NCI-H345 (cell line): ENCODE results near the gene SPACDR.

Experiments used
- DNase-seq: peaks from one replicate; lab custom pipeline; 2025; lab: John Stamatoyannopoulos, UW

Gene SPACDR

GRCh38 chr7:100411101-100411500 lies 53.0 kb downstream of the SPACDR start:
- DNase-seq = no peak

GRCh38 chr7:100407285-100408180 lies 56.5 kb downstream of the SPACDR start:
- DNase-seq = peak; percentile 59

DNA sequence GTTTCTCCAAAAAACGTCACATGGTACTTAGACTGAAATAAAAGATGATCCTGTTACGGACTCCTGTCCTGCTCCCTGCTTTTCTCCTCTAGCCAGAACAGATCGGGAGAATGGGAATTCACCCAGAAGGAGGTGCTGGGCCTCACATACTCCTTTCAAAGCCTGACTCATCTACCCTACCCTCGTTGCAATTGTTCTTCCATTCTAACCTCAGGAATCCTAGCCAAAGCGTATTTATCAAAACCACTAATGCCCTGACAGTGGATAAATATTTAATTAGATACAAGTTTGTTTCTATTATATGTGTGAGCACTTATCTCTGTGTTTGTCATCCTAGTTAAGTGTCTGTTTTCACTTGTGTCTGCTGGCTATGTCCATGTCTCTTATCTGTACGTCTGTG lies 57.3 kb downstream of the SPACDR start:
- no peak for DNase-seq
